Left ventricle myocardium inferior (tissue), 1 donor: ENCODE results near the gene SREK1. TPM values are rescaled to one million over a fixed set of nuclear protein-coding genes. Genes with fewer than 3 reads are reported as not detected.

Experiments used
- DNase-seq: peaks from one replicate; pipeline ENCODE4 v3.0.0-alpha.2; 2020
- H3K27ac ChIP-seq: fragments of 200-600 bp; replicated peaks from 2 replicates; pipeline ENCODE4 v1.8.0; 2021
- H3K27me3 ChIP-seq: fragments of 200-600 bp; 2 replicates; pipeline ENCODE4 v1.8.0; 2021; ENCODE audit warnings: low read depth
- H3K36me3 ChIP-seq: fragments of 200-600 bp; 2 replicates; pipeline ENCODE4 v1.8.0; 2021
- H3K4me1 ChIP-seq: fragments of 200-600 bp; 2 replicates; pipeline ENCODE4 v1.8.0; 2021
- H3K4me3 ChIP-seq: fragments of 200-600 bp; 2 replicates; pipeline ENCODE4 v1.8.0; 2021; ENCODE audit warnings: mild to moderate bottlenecking, moderate library complexity
- H3K9me3 ChIP-seq: fragments of 200-600 bp; replicated peaks from 2 replicates; pipeline ENCODE4 v1.8.0; 2021
- CTCF ChIP-seq: fragments of 200-600 bp; IDR thresholded peaks from 2 replicates; pipeline ENCODE4 v1.8.0; 2021; ENCODE audit warnings: antibody characterized with exemption, mild to moderate bottlenecking, borderline replicate concordance
- intact Hi-C: fragments of 100-400 bp; cut with micrococcal nuclease; formaldehyde crosslinking; loops from one replicate; pipeline ENCODE4 v1.11.0; 2022
- total RNA-seq: library from RNA; stranded (reverse); fragmentation: NEBNext Ultra II Directional; extraction: Animal tissue kit (Norgen Biotek cat#: 25700); gene quantifications from one replicate; pipeline ENCODE4 v1.2.1, GENCODE V29; 2021
- donor health status: DM: no; HTN: yes; CAD: no; lungs with severe emphysema.

Gene SREK1
- total RNA-seq, 1 donor from 2014 or later: 33.5 TPM

DNA sequence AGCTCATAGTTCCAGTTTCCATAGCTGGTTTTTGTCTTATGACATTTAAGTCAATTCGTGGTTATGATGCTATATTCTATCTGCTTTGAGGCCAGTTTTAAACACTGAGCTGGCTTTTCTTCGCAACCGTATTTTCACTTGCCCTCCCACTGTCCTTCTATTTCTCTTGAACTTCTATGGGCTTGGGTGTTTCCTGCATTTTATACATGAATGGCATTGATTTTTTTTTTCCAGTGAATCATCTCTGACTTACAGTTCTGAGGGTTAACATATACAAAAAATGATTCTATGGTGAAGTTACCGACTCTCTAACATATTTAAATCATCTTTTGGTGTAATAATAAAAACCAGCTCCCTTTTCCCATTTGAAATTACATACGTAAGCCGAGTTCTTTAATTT, 88.2 kb downstream of the SREK1 start:
- H3K36me3 ChIP-seq: no peaks in the 10 kb centered on the region
- H3K9me3 ChIP-seq: no peaks in the 10 kb centered on the region
- no peak for TF ChIP-seq CTCF
- DNase-seq: no peak
- H3K4me3 ChIP-seq: no peak overlapping the region
- H3K4me1 ChIP-seq: no peaks in the 10 kb centered on the region
- H3K27ac ChIP-seq: no peak overlapping the region
- intact Hi-C loops: no loop called here
- peaks cover 8% of the 10 kb centered on the region for H3K27me3 ChIP-seq

DNA sequence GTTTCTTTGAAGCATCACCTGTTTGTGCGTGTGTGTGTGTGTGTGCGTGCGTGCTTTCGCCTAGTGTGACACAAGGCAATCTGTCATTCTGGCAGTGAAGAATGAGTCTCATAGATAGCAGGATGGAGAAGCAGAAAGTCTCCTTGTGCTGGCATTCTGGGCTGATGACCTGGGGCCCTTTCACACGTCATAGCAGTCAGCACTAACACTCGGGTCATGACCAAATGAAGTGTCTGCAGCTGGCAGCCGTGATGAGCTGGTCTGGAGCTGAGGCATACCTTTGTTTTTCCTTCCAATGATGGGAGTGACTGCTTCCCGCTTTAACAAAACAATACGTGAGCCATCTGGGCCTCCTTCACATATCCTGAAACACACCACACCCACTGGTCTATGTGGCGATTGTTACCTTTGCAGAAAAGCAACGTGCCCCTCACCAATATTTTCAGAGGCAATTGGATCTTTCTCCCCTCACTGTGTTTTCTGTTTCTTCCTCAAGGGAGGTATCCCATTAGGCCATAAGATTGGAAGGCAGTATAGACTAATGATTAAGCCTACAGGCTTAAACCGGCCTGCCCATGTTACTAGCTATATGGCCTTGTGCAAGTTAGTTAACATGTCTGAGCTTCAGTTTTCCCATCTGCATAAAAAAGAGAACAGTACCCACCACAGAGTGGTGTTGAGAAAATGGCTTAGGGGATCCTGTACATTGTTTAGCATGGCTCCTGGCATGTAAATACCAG, 88.8 kb downstream of the SREK1 start:
- H3K27me3 ChIP-seq: peaks cover 8% of the 10 kb centered on the region
- intact Hi-C loops: no loop called here
- no peak for TF ChIP-seq CTCF
- H3K4me1 ChIP-seq: no peaks in the 10 kb centered on the region
- no peaks in the 10 kb centered on the region for H3K36me3 ChIP-seq
- no peak for DNase-seq
- H3K9me3 ChIP-seq: no peaks in the 10 kb centered on the region
- no peak overlapping the region for H3K27ac ChIP-seq
- no peak overlapping the region for H3K4me3 ChIP-seq

Other genes with a start within 250 kb of the SREK1 start
- gene ERBIN, start 217.7 kb upstream of the SREK1 start, total RNA-seq: 38.0 TPM